GM12878 (cell line): Measurements from ENCODE around the gene NFE2. TPM values are rescaled to one million over a fixed set of nuclear protein-coding genes. Genes with fewer than 3 reads are reported as not detected.

Source experiments
- CREM ChIP-seq: IDR thresholded peaks from 2 replicates; pipeline ENCODE4 v1.6.1; 2014; ENCODE audit warnings: antibody characterized with exemption, low read depth
- IKZF1 ChIP-seq: fragments of 450-650 bp; conservative IDR thresholded peaks from 2 replicates; pipeline ENCODE4 v1.6.1; 2017; ENCODE audit warnings: antibody characterized with exemption, mild to moderate bottlenecking
- IKZF2 ChIP-seq, 2 experiments: fragments of 450-650 bp; IDR thresholded peaks; 2 replicates each; pipeline ENCODE4 v1.6.1; 2017; ENCODE audit warnings: mild to moderate bottlenecking in 2 of 2, moderate library complexity in 2 of 2
- IRF4 ChIP-seq: IDR thresholded peaks from 2 replicates; pipeline ENCODE4 v1.6.1; 2011; ENCODE audit warnings: low read depth, low read length
- JUNB ChIP-seq: IDR thresholded peaks from 2 replicates; pipeline ENCODE4 v1.6.1; 2016; ENCODE audit warnings: antibody characterized with exemption, mild to moderate bottlenecking
- LARP7 ChIP-seq: fragments of 450-650 bp; IDR thresholded peaks from 2 replicates; pipeline ENCODE4 v1.6.1; 2017; ENCODE audit warnings: mild to moderate bottlenecking
- MEF2B ChIP-seq: fragments of 450-650 bp; IDR thresholded peaks from 2 replicates; pipeline ENCODE4 v1.6.1; 2018; ENCODE audit warnings: mild to moderate bottlenecking, moderate library complexity; ENCODE audit not compliant: partially characterized antibody, poor library complexity, severe bottlenecking
- NBN ChIP-seq: fragments of 450-650 bp; IDR thresholded peaks from 2 replicates; pipeline ENCODE4 v1.6.1; 2016
- NRF1 ChIP-seq: conservative IDR thresholded peaks from 2 replicates; pipeline ENCODE4 v1.6.1; 2011; ENCODE audit warnings: mild to moderate bottlenecking, low read depth, low read length, improper control_type of control experiment
- POU2F2 ChIP-seq: IDR thresholded peaks from 3 replicates; pipeline ENCODE4 v1.6.1; 2011; ENCODE audit warnings: low read depth, mild to moderate bottlenecking, low read length, borderline replicate concordance
- RCOR1 ChIP-seq: conservative IDR thresholded peaks from 2 replicates; pipeline ENCODE4 v1.6.1; 2012; ENCODE audit warnings: low read depth, low read length, improper control_type of control experiment
- RFX5 ChIP-seq: IDR thresholded peaks from 2 replicates; pipeline ENCODE4 v1.6.1; 2011; ENCODE audit warnings: low read depth, low read length, improper control_type of control experiment
- RUNX3 ChIP-seq: IDR thresholded peaks from 2 replicates; pipeline ENCODE4 v1.6.1; 2012; ENCODE audit warnings: low read length, inconsistent platforms
- SIN3A ChIP-seq: IDR thresholded peaks from 2 replicates; pipeline ENCODE4 v1.6.1; 2012; ENCODE audit warnings: low read depth, low read length, improper control_type of control experiment
- TBL1XR1 ChIP-seq: IDR thresholded peaks from 2 replicates; pipeline ENCODE4 v1.6.1; 2012; ENCODE audit warnings: low read depth, low read length, improper control_type of control experiment
- ZSCAN29 ChIP-seq: fragments of 450-650 bp; IDR thresholded peaks from 2 replicates; pipeline ENCODE4 v1.6.1; 2017; ENCODE audit warnings: mild to moderate bottlenecking, moderate library complexity
- polyA plus RNA-seq, 11 experiments: library from polyadenylated mRNA; depleted of rRNA in 4 of 11; unstranded in 6 of 11; stranded (reverse) in 5 of 11; fragments of >200 nt; fragmentation: Nextera tagmentation in 4 of 11; fragmentation: Illumina TruSeq in 1 of 11; extraction: Ambion mirVana in 4 of 11; extraction: Trizol in 1 of 11; gene quantifications; 1 replicate in 1 of 11; 2 replicates in 10 of 11; pipeline versions ENCODE4 v1.2.1 to v1.2.3, GENCODE V29; 2011 to 2016; ENCODE audit warnings: inconsistent platforms in 2 of 11, missing spikeins in 2 of 11, low read depth in 1 of 11
- total RNA-seq, 4 experiments: library from RNA; depleted of rRNA in 3 of 4; stranded (reverse); fragments of >200 nt in 3 of 4; fragmentation: Illumina TruSeq in 1 of 4; extraction: Trizol in 1 of 4; gene quantifications; 2 replicates each; pipeline versions ENCODE4 v1.2.1 to v1.2.3, GENCODE V29; 2013 to 2021
- TF ChIP-seq, protein P1 (sequence below), 3 experiments: IDR thresholded peaks in 2 of 3; conservative IDR thresholded peaks in 1 of 3; 2 replicates each; pipeline ENCODE4 v1.5.1; 2011; ENCODE audit warnings: low read depth in 3 of 3, low read length in 3 of 3, mild to moderate bottlenecking in 3 of 3, control low read depth in 2 of 3, moderate library complexity in 2 of 3, inconsistent platforms in 1 of 3, mixed read lengths in 1 of 3; ENCODE audit not compliant: control insufficient read depth in 2 of 3, insufficient read depth in 1 of 3; ENCODE audit errors: extremely low read depth in 1 of 3
- TF ChIP-seq, protein P2 (sequence below): fragments of 450-650 bp; IDR thresholded peaks from 2 replicates; pipeline ENCODE4 v1.6.1; 2016; ENCODE audit warnings: mild to moderate bottlenecking, moderate library complexity, borderline replicate concordance
- TF ChIP-seq, protein P3 (sequence below): fragments of 450-650 bp; conservative IDR thresholded peaks from 2 replicates; pipeline ENCODE4 v1.6.1; 2017; ENCODE audit warnings: mild to moderate bottlenecking, moderate library complexity
- TF ChIP-seq, protein P4 (sequence below): fragments of 450-650 bp; IDR thresholded peaks from 2 replicates; pipeline ENCODE4 v1.6.1; 2017; ENCODE audit warnings: low read depth, mild to moderate bottlenecking, moderate library complexity

NFE2 gene
- total and polyA plus RNA-seq, 10 of the 15 experiments (the other 5 are each of a cell fraction or from before 2014, with no cell fraction given) = 0.06 to 0.28 TPM; not detected in 8

DNA sequence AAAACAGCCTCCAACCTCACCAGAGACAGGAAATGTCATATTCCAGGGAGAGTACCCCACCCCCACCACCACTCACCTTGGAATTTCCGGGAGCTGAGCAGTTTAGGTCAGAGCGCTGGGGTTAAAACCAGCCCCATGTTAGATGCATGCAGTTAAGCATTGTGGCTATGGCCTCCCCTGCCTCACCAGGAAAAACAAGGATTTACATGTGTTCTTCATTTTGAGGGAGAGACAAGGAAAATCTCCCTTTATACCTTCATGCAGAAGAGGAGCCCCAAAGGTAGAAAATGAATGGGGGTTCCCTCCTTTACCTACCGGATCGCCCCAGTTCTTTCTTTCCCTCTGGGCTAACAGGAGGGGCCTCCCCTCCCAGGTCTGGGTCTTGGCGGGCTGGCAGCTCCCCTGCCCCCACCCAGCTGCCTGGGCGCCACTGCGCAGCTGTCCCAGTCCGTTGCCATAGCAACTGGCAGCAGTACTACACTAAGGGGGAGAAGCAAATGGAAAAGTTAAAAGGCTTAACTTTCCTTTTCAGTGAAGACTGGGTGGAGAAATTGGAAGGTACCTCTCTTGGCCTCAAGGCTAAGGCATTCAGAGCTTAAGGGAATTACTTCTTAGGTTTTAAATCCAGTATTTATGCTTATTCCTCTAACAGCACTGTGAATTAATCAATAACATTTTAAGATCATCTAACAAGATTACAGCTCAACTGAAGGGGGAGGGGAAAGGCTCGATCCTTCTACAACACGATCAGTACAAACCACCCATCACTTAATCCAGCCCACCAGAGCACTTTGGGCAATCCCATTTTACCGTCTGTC is 41.4 kb downstream of the NFE2 start (continued):
- TF ChIP-seq, protein P1, sequence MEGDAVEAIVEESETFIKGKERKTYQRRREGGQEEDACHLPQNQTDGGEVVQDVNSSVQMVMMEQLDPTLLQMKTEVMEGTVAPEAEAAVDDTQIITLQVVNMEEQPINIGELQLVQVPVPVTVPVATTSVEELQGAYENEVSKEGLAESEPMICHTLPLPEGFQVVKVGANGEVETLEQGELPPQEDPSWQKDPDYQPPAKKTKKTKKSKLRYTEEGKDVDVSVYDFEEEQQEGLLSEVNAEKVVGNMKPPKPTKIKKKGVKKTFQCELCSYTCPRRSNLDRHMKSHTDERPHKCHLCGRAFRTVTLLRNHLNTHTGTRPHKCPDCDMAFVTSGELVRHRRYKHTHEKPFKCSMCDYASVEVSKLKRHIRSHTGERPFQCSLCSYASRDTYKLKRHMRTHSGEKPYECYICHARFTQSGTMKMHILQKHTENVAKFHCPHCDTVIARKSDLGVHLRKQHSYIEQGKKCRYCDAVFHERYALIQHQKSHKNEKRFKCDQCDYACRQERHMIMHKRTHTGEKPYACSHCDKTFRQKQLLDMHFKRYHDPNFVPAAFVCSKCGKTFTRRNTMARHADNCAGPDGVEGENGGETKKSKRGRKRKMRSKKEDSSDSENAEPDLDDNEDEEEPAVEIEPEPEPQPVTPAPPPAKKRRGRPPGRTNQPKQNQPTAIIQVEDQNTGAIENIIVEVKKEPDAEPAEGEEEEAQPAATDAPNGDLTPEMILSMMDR (IDR thresholded peaks at IDR 0.05 in 2 of 3, conservative IDR thresholded peaks at IDR 0.05 in 1 of 3; ENCODE audit: control insufficient read depth in 2 of 3, extremely low read depth in 1 of 3, insufficient read depth in 1 of 3, low read depth in 3 of 3, low read length in 3 of 3) = no peak
- TF ChIP-seq IKZF1 = peak; percentile 72
- no peak for TF ChIP-seq CREM
- TF ChIP-seq JUNB = no peak
- no peak for TF ChIP-seq NBN
- TF ChIP-seq IRF4 = 0 out of 2 replicates have a peak, but pooled peaks have one; percentile 11
- 0 out of 2 replicates have a peak, but pooled peaks have one; percentile 15 for TF ChIP-seq TBL1XR1
- TF ChIP-seq SIN3A = peak; percentile 84; the same call in 1 of the 2 replicates
- TF ChIP-seq NRF1 = peak; percentile 67
- TF ChIP-seq RCOR1 = 0 out of 2 replicates have a peak, but pooled peaks have one; percentile 43
- TF ChIP-seq LARP7 = 0 out of 2 replicates have a peak, but pooled peaks have one; percentile 14
- TF ChIP-seq, protein P2, sequence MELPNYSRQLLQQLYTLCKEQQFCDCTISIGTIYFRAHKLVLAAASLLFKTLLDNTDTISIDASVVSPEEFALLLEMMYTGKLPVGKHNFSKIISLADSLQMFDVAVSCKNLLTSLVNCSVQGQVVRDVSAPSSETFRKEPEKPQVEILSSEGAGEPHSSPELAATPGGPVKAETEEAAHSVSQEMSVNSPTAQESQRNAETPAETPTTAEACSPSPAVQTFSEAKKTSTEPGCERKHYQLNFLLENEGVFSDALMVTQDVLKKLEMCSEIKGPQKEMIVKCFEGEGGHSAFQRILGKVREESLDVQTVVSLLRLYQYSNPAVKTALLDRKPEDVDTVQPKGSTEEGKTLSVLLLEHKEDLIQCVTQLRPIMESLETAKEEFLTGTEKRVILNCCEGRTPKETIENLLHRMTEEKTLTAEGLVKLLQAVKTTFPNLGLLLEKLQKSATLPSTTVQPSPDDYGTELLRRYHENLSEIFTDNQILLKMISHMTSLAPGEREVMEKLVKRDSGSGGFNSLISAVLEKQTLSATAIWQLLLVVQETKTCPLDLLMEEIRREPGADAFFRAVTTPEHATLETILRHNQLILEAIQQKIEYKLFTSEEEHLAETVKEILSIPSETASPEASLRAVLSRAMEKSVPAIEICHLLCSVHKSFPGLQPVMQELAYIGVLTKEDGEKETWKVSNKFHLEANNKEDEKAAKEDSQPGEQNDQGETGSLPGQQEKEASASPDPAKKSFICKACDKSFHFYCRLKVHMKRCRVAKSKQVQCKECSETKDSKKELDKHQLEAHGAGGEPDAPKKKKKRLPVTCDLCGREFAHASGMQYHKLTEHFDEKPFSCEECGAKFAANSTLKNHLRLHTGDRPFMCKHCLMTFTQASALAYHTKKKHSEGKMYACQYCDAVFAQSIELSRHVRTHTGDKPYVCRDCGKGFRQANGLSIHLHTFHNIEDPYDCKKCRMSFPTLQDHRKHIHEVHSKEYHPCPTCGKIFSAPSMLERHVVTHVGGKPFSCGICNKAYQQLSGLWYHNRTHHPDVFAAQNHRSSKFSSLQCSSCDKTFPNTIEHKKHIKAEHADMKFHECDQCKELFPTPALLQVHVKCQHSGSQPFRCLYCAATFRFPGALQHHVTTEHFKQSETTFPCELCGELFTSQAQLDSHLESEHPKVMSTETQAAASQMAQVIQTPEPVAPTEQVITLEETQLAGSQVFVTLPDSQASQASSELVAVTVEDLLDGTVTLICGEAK = peak; percentile 54; the same call in 1 of the 2 replicates
- TF ChIP-seq IKZF2 (IDR thresholded peaks at IDR 0.05) = peak in 1 of 2 experiments; percentile 61
- TF ChIP-seq, protein P3, sequence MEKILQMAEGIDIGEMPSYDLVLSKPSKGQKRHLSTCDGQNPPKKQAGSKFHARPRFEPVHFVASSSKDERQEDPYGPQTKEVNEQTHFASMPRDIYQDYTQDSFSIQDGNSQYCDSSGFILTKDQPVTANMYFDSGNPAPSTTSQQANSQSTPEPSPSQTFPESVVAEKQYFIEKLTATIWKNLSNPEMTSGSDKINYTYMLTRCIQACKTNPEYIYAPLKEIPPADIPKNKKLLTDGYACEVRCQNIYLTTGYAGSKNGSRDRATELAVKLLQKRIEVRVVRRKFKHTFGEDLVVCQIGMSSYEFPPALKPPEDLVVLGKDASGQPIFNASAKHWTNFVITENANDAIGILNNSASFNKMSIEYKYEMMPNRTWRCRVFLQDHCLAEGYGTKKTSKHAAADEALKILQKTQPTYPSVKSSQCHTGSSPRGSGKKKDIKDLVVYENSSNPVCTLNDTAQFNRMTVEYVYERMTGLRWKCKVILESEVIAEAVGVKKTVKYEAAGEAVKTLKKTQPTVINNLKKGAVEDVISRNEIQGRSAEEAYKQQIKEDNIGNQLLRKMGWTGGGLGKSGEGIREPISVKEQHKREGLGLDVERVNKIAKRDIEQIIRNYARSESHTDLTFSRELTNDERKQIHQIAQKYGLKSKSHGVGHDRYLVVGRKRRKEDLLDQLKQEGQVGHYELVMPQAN = 0 out of 2 replicates have a peak, but pooled peaks have one; percentile 26
- TF ChIP-seq POU2F2 = no peak
- TF ChIP-seq RUNX3 = 0 out of 2 replicates have a peak, but pooled peaks have one; percentile 0
- no peak for TF ChIP-seq ZSCAN29
- peak; percentile 39 for TF ChIP-seq MEF2B
- TF ChIP-seq, protein P4, sequence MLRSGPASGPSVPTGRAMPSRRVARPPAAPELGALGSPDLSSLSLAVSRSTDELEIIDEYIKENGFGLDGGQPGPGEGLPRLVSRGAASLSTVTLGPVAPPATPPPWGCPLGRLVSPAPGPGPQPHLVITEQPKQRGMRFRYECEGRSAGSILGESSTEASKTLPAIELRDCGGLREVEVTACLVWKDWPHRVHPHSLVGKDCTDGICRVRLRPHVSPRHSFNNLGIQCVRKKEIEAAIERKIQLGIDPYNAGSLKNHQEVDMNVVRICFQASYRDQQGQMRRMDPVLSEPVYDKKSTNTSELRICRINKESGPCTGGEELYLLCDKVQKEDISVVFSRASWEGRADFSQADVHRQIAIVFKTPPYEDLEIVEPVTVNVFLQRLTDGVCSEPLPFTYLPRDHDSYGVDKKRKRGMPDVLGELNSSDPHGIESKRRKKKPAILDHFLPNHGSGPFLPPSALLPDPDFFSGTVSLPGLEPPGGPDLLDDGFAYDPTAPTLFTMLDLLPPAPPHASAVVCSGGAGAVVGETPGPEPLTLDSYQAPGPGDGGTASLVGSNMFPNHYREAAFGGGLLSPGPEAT = peak; percentile 49; the same call in 1 of the 2 replicates
- TF ChIP-seq RFX5 = peak; percentile 85; the same call in 1 of the 2 replicates
